Activated CD4-positive, alpha-beta T cell treated with anti-CD3 and anti-CD28 coated beads, Interleukin-2, amount 50 U/mL, for 1 hour (primary cell): ENCODE results near the gene ETFB.
"Not testable (repeated sequence)": the region's sequence is repeated elsewhere in the genome, so short reads cannot be mapped to it uniquely, and the experiment has no call there.

Experiments used
- DNase-seq: peaks from one replicate; pipeline ENCODE4 v3.0.0-alpha.2; 2020

Gene ETFB

GRCh38 chr19:51365965-51366388 is at the start of gene ETFB:
TSS of gene ETFB (minus strand) at chr19:51366388. CDS start at chr19:51366326, 62 bp downstream.
- no peak for DNase-seq

- no peak for DNase-seq
Observed at GRCh38 chr19:51415187-51415586, 49.0 kb upstream of the ETFB start.

- DNase-seq: no peak
Observed at GRCh38 chr19:51410950-51411748, 45.0 kb upstream of the ETFB start.

- DNase-seq: no peak
Observed at GRCh38 chr19:51407511-51408131, 41.4 kb upstream of the ETFB start.

GRCh38 chr19:51402117-51402516 is 35.9 kb upstream of the ETFB start:
- DNase-seq: no peak

- not testable (repeated sequence) for DNase-seq
Observed at GRCh38 chr19:51399936-51400335, 33.7 kb upstream of the ETFB start.

- no peak for DNase-seq
Observed at GRCh38 chr19:51399231-51399630, 33.0 kb upstream of the ETFB start.

- DNase-seq: no peak
Observed at GRCh38 chr19:51398096-51398704, 32.0 kb upstream of the ETFB start.

GRCh38 chr19:51397453-51397852 is 31.3 kb upstream of the ETFB start:
- DNase-seq: not testable (repeated sequence)

- DNase-seq: no peak
Observed at GRCh38 chr19:51396175-51396574, 30.0 kb upstream of the ETFB start.

GRCh38 chr19:51394050-51394836 is 28.1 kb upstream of the ETFB start:
- DNase-seq: peak; percentile 75

GRCh38 chr19:51392701-51393100 is 26.5 kb upstream of the ETFB start:
- no peak for DNase-seq

- no peak for DNase-seq
Observed at GRCh38 chr19:51391073-51391611, 25.0 kb upstream of the ETFB start.

- DNase-seq: no peak
Observed at GRCh38 chr19:51389143-51389542, 23.0 kb upstream of the ETFB start.

- no peak for DNase-seq
Observed at GRCh38 chr19:51387924-51388389, 21.8 kb upstream of the ETFB start, which contains the start of gene LIM2. TSS of gene LIM2 (minus strand) at chr19:51387974. CDS start at chr19:51387443, 531 bp downstream.

GRCh38 chr19:51386882-51387520 is 20.8 kb upstream of the ETFB start:
- DNase-seq: no peak

- DNase-seq: no peak
Observed at GRCh38 chr19:51382004-51382403, 15.8 kb upstream of the ETFB start.

- no peak for DNase-seq
Observed at GRCh38 chr19:51380379-51380778, 14.2 kb upstream of the ETFB start.

- no peak for DNase-seq
Observed at GRCh38 chr19:51377422-51377821, 11.2 kb upstream of the ETFB start.

GRCh38 chr19:51375504-51376221 is 9.5 kb upstream of the ETFB start:
- DNase-seq: no peak
